Measurements from ENCODE around the gene LTBP1. TPM values are rescaled to one million over a fixed set of nuclear protein-coding genes. Genes with fewer than 3 reads are reported as not detected.
"Not testable (repeated sequence)": the region's sequence is repeated elsewhere in the genome, so short reads cannot be mapped to it uniquely, and the experiment has no call there.

The LTBP1 gene
- total RNA-seq, 3 donors from 2014 or later (not counting 1 experiment from before 2014, with no cell fraction given): 1.7 to 4.7 (median 3.5) TPM

- Mint-ChIP-seq H3K9me3 (no peaks in the 10 kb centered on the region), H3K4me1 (no peaks in the 10 kb centered on the region), H3K27me3 (ENCODE audit: low read depth in 2 of 2) (no peaks in the 10 kb centered on the region), H3K27ac (no peak overlapping the region), H3K4me3 (no peak overlapping the region), H3K36me3 (no peaks in the 10 kb centered on the region)
- DNase-seq: no peak
- 93% methylated on average over 2 of the region's 3 CpGs for WGBS (ENCODE audit: insufficient coverage)
- TF ChIP-seq CTCF (IDR thresholded peaks at IDR 0.05): no peak
- H3K4me3 ChIP-seq (ENCODE audit: low read length): no peak overlapping the region
- H3K36me3 ChIP-seq (ENCODE audit: control insufficient read depth, insufficient read depth, low read length): no peaks in the 10 kb centered on the region
- intact Hi-C loops (cut with micrococcal nuclease): no loop called here
- ATAC-seq: no peak
- no peaks in the 10 kb centered on the region for H3K4me1 ChIP-seq (ENCODE audit: control insufficient read depth, insufficient read depth, low read length)
- no peak overlapping the region for H3K27ac ChIP-seq (ENCODE audit: low read length)
- no peaks in the 10 kb centered on the region for H3K27me3 ChIP-seq (ENCODE audit: control insufficient read depth, insufficient read depth, low read length)
- no peaks in the 10 kb centered on the region for H3K9me3 ChIP-seq (ENCODE audit: control insufficient read depth, insufficient read depth, low read length)
Measured at GRCh38 chr2:33167622-33168245, 221.0 kb downstream of the LTBP1 start.

- ATAC-seq (no peak), DNase-seq (no peak)
- H3K9me3 Mint-ChIP-seq: no peaks in the 10 kb centered on the region
- Histone ChIP-seq H3K9me3 (ENCODE audit: control insufficient read depth, insufficient read depth, low read length) (no peaks in the 10 kb centered on the region), H3K36me3 (ENCODE audit: control insufficient read depth, insufficient read depth, low read length) (no peaks in the 10 kb centered on the region), H3K27me3 (ENCODE audit: control insufficient read depth, insufficient read depth, low read length) (no peaks in the 10 kb centered on the region), H3K4me3 (ENCODE audit: low read length) (no peak overlapping the region), H3K4me1 (ENCODE audit: control insufficient read depth, insufficient read depth, low read length) (no peaks in the 10 kb centered on the region), H3K27ac (ENCODE audit: low read length) (no peak overlapping the region)
- H3K27me3 Mint-ChIP-seq (ENCODE audit: low read depth in 2 of 2): no peaks in the 10 kb centered on the region
- TF ChIP-seq CTCF (IDR thresholded peaks at IDR 0.05): no peak
- no peak overlapping the region for H3K27ac Mint-ChIP-seq
- intact Hi-C loops (cut with micrococcal nuclease): no loop called here
- no peaks in the 10 kb centered on the region for H3K4me1 Mint-ChIP-seq
- no peaks in the 10 kb centered on the region for H3K36me3 Mint-ChIP-seq
- no peak overlapping the region for H3K4me3 Mint-ChIP-seq
Measured at GRCh38 chr2:33168425-33168824, 221.7 kb downstream of the LTBP1 start.

GRCh38 chr2:33168922-33169321, 222.2 kb downstream of the LTBP1 start:
- Mint-ChIP-seq H3K4me1 (no peaks in the 10 kb centered on the region), H3K27me3 (ENCODE audit: low read depth in 2 of 2) (no peaks in the 10 kb centered on the region), H3K27ac (no peak overlapping the region), H3K9me3 (no peaks in the 10 kb centered on the region), H3K4me3 (no peak overlapping the region), H3K36me3 (no peaks in the 10 kb centered on the region)
- WGBS (ENCODE audit: insufficient coverage): 85% methylated on average over 3 of the region's 4 CpGs
- Histone ChIP-seq H3K4me3 (ENCODE audit: low read length) (no peak overlapping the region), H3K9me3 (ENCODE audit: control insufficient read depth, insufficient read depth, low read length) (no peaks in the 10 kb centered on the region), H3K4me1 (ENCODE audit: control insufficient read depth, insufficient read depth, low read length) (no peaks in the 10 kb centered on the region), H3K36me3 (ENCODE audit: control insufficient read depth, insufficient read depth, low read length) (no peaks in the 10 kb centered on the region), H3K27ac (ENCODE audit: low read length) (no peak overlapping the region), H3K27me3 (ENCODE audit: control insufficient read depth, insufficient read depth, low read length) (no peaks in the 10 kb centered on the region)
- intact Hi-C loops (cut with micrococcal nuclease): no loop called here
- DNase-seq: no peak
- TF ChIP-seq CTCF (IDR thresholded peaks at IDR 0.05): no peak
- no peak for ATAC-seq

- H3K27ac ChIP-seq (ENCODE audit: low read length); H3K9me3 Mint-ChIP-seq; H3K4me3 Mint-ChIP-seq; H3K36me3 ChIP-seq (ENCODE audit: control insufficient read depth, insufficient read depth, low read length); ATAC-seq; H3K4me1 Mint-ChIP-seq; H3K36me3 Mint-ChIP-seq; H3K4me3 ChIP-seq (ENCODE audit: low read length); DNase-seq; H3K27ac Mint-ChIP-seq; H3K4me1 ChIP-seq (ENCODE audit: control insufficient read depth, insufficient read depth, low read length); H3K27me3 ChIP-seq (ENCODE audit: control insufficient read depth, insufficient read depth, low read length); intact Hi-C loops (cut with micrococcal nuclease); H3K9me3 ChIP-seq (ENCODE audit: control insufficient read depth, insufficient read depth, low read length); H3K27me3 Mint-ChIP-seq (ENCODE audit: low read depth in 2 of 2): not testable (repeated sequence)
- 77% methylated on average over 13 of the region's 16 CpGs for WGBS (ENCODE audit: insufficient coverage)
Measured at GRCh38 chr2:33170251-33170650, 223.5 kb downstream of the LTBP1 start.

Measured in natural killer cell (primary cell).